Measurements from ENCODE around the gene RASSF3.

DNA sequence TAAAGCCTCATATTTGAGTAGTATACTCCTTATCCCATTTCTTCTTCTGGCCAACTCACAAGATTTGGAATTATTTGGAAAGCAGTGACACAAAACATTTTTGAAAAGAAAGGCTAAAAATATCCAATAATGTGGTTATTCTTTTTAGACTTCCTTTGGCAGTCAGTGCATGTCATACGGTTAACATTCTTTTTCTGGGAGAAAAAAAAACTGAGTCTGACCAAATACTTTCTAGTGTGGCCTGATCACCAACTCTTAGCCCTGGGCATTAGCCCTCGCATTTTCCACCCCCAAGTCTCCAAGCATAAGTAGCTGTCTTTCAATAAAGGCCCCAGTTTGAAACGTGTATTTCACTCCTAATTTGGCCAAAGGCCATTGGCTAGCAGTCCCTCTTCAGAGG, 5.9 kb downstream of the RASSF3 start:
- TF ChIP-seq, protein P1, sequence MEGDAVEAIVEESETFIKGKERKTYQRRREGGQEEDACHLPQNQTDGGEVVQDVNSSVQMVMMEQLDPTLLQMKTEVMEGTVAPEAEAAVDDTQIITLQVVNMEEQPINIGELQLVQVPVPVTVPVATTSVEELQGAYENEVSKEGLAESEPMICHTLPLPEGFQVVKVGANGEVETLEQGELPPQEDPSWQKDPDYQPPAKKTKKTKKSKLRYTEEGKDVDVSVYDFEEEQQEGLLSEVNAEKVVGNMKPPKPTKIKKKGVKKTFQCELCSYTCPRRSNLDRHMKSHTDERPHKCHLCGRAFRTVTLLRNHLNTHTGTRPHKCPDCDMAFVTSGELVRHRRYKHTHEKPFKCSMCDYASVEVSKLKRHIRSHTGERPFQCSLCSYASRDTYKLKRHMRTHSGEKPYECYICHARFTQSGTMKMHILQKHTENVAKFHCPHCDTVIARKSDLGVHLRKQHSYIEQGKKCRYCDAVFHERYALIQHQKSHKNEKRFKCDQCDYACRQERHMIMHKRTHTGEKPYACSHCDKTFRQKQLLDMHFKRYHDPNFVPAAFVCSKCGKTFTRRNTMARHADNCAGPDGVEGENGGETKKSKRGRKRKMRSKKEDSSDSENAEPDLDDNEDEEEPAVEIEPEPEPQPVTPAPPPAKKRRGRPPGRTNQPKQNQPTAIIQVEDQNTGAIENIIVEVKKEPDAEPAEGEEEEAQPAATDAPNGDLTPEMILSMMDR (optimal IDR thresholded peaks at IDR 0.05 in 1 of 3, IDR thresholded peaks at IDR 0.05 in 1 of 3, conservative IDR thresholded peaks at IDR 0.05 in 1 of 3; ENCODE audit: extremely low read depth in 1 of 3, insufficient read depth in 2 of 3, low read length in 3 of 3): no peak
- no peak for TF ChIP-seq EZH2 (IDR thresholded peaks at IDR 0.05; ENCODE audit: low read length)

Measured in keratinocyte (primary cell).